ENCODE measurements around the gene C2CD3. TPM values are rescaled to one million over a fixed set of nuclear protein-coding genes. Genes with fewer than 3 reads are reported as not detected.
A peak's percentile ranks its signal among the peaks of the same experiment; 100 is the strongest.

The C2CD3 gene
- total and polyA plus RNA-seq, 9 of the 15 experiments (the other 6 are each of a cell fraction or from before 2014, with no cell fraction given) = 4.4 to 20.2 (median 15.4) TPM

DNA sequence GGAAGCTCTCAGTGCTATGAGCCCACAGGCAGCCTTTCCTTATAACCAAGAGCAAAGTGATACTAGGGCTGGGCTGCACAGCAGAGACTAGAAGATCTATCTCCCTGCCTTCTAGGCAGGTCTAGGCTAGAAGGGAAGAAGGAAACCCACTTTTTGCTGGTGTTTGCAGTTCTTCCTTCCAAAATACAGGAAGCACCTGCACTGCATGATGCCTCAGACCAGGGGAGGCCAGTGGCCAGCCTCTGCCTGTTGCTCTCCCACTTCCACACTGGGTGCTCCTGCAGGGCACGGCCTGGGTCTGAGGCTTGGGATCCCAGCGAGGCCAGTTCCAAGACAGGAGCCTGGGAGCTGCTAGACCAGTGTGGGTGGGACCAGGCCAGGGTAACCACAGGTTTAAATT lies 155.9 kb downstream of the C2CD3 start (continued):
- no peak for TF ChIP-seq ZNF695 (CRISPR knock-in tag; IDR thresholded peaks at IDR 0.05)
- no peak for TF ChIP-seq ZKSCAN1 (IDR thresholded peaks at IDR 0.05; ENCODE audit: low read depth, low read length)

GRCh38 chr11:74013141-74013540 lies 157.7 kb downstream of the C2CD3 start:
- in situ Hi-C loops (cut with MboI) (no loop called here), intact Hi-C loops (cut with micrococcal nuclease) (loop anchor here (5.0 kb wide), 1 partner anchor 74 kb away; no protein-coding TSS in a partner anchor)
- ChIA-PET CTCF (ENCODE audit: low intra/inter-chr PET ratio) (no interaction called here), POLR2A (interaction anchor here (0.6 kb wide), 1 partner anchor 18 kb away, joined by 3 read pairs; no protein-coding TSS in a partner anchor)
- no peak overlapping the region for H3K4me3 ChIP-seq
- peaks cover 5% of the 10 kb centered on the region for H3K9me1 ChIP-seq (ENCODE audit: control insufficient read depth, insufficient read depth, low read length)
- H3K27me3 ChIP-seq (ENCODE audit: control insufficient read depth in 2 of 2, insufficient read depth in 2 of 2, low read length in 2 of 2) = no peaks in the 10 kb centered on the region
- H3K4me1 ChIP-seq (replicated peaks in 1 of 2; ENCODE audit: control insufficient read depth in 2 of 2, insufficient read depth in 2 of 2, low read length in 2 of 2) = peaks cover 65 to 68% of the 10 kb centered on the region in 2 experiments
- no peak for ATAC-seq
- H3K79me2 ChIP-seq (ENCODE audit: control insufficient read depth, insufficient read depth, low read length) = no peaks in the 10 kb centered on the region
- no peak for DNase-seq (ENCODE audit: extremely low read depth in 1 of 4, low spot score in 3 of 4)
- no peak overlapping the region for H2AFZ ChIP-seq (ENCODE audit: low read depth, low read length)
- no peaks in the 10 kb centered on the region; the same call in 2 of the 3 replicates for H3K36me3 ChIP-seq (ENCODE audit: control insufficient read depth, insufficient read depth, low read length)
- peak overlapping the region in 1 of 2 experiments; percentile 31; a peak in 2 of 4 replicates for H3K9ac ChIP-seq (ENCODE audit: insufficient read depth in 1 of 2, low read depth in 2 of 2, low read length in 2 of 2)
- TF ChIP-seq, protein P1, sequence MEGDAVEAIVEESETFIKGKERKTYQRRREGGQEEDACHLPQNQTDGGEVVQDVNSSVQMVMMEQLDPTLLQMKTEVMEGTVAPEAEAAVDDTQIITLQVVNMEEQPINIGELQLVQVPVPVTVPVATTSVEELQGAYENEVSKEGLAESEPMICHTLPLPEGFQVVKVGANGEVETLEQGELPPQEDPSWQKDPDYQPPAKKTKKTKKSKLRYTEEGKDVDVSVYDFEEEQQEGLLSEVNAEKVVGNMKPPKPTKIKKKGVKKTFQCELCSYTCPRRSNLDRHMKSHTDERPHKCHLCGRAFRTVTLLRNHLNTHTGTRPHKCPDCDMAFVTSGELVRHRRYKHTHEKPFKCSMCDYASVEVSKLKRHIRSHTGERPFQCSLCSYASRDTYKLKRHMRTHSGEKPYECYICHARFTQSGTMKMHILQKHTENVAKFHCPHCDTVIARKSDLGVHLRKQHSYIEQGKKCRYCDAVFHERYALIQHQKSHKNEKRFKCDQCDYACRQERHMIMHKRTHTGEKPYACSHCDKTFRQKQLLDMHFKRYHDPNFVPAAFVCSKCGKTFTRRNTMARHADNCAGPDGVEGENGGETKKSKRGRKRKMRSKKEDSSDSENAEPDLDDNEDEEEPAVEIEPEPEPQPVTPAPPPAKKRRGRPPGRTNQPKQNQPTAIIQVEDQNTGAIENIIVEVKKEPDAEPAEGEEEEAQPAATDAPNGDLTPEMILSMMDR (IDR thresholded peaks at IDR 0.05 in 2 of 3, conservative IDR thresholded peaks at IDR 0.05 in 1 of 3; ENCODE audit: insufficient read depth in 2 of 3, low read depth in 1 of 3, low read length in 3 of 3) = peak; percentile 17 to 37 (median 23); a peak in 2 of 6 replicates
- TF ChIP-seq SMARCA4 (IDR thresholded peaks at IDR 0.05) (no peak), ADNP (tag; IDR thresholded peaks at IDR 0.05) (no peak)
- BruUV-seq (replicated peaks) = no TSS peak
- FAIRE-seq = no peak
- H4K20me1 ChIP-seq (replicated peaks; ENCODE audit: control insufficient read depth, insufficient read depth, low read length) = peaks cover 6% of the 10 kb centered on the region; the same call in 1 of the 2 replicates
- 83% methylated on average over 6 of the region's 8 CpGs for WGBS (ENCODE audit: insufficient coverage, low coverage, missing lambda C conversion rate)
- H3K9me3 ChIP-seq (replicated peaks; ENCODE audit: control insufficient read depth, insufficient read depth, low read depth, low read length) = no peaks in the 10 kb centered on the region
- H3K4me2 ChIP-seq (ENCODE audit: insufficient read depth, low read length) = no peak overlapping the region
- no peak overlapping the region for H3K27ac ChIP-seq (ENCODE audit: extremely low read depth, low read depth, low read length)
